GM18951 (cell line): ENCODE measurements around the gene PLCG2.

Experiments
- POLR2A ChIP-seq: IDR thresholded peaks from 4 replicates; pipeline ENCODE4 v1.6.1; 2011; ENCODE audit warnings: mild to moderate bottlenecking; ENCODE audit not compliant: insufficient read length, insufficient read depth; ENCODE audit errors: extremely low read depth
- in situ Hi-C: fragments of 300-500 bp; cut with MboI; formaldehyde crosslinking; loops from one replicate; pipeline ENCODE4 v1.12.0; 2022; ENCODE audit warnings: low sequenced_read_pairs, mixed read lengths, inconsistent platforms; ENCODE audit not compliant: unreplicated experiment

PLCG2 gene

DNA sequence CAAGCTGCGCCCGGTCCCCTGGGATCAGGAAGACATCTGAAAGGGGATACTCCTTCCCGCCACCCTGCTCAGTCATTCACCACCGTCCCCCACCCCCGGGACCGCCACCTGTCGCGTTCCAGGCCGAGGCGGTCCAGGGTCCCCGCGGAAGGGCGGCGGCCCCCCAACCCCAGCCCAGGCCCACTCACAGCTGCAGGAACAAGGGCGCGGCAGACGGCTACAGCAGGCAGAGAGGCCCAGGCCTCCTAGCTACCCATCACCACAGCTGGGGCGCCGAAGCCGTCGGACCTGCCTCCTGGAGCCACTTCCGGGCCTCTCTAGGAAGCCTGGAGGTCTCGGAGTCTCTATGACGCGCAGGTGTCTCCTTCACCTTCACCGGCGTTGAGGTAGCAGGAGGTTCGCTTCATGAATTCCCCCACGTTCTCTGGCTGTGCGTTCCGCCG, 232.1 kb downstream of the PLCG2 start, which contains the start of gene SDR42E1:
Gene SDR42E1, minus strand, starts transcription at position 272 of the 443 bp plus-strand sequence. CDS start 10,612 bp downstream, outside the sequence.
- in situ Hi-C loops = no loop called here
- peak; percentile 59 for TF ChIP-seq POLR2A
